ENCODE results near the gene ST6GALNAC6. TPM values are rescaled to one million over a fixed set of nuclear protein-coding genes. Genes with fewer than 3 reads are reported as not detected.

Gene ST6GALNAC6
- total RNA-seq, 1 donor = 53.2 TPM

DNA sequence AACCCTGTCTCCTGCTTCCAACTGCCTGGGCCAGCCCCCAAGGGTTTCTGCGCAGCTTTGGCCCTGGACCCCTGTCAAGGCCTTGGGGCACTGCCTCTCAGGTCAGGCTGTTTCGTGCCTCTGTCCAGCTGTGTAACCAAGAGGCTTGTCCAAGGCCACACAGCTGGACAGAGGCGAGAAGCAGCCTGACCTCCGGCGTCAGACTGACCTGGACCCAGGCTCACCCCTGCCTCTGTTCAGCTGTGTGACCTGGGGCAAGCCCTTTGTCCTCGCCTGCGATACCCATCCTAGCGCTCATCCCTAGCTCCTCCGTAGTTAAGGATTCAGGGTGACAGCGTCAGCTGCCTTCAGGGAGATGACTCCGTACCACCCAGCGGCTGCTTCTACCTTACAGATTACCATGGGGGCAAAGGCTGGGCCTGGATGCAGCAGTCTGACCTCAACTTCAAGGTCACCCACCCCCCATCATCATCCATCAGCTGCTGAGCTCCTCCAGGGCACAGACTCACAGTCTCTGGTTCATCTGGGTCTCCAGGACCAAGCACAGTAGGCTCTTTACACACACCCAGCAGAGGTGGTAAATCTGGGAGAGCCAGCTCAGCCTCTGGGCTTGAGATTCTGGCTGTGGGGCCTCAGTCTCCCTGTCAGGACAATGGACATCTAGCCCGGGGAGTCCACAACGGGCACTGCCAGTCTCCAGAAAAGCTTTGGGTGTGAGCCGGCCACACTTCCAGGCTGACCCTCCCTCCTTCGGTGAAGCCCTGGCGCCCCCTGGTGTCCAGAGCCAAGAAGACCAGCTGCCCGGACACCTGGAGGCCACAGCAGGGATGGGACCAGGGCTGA is 29.9 kb downstream of the ST6GALNAC6 start:
- Histone ChIP-seq H3K9me3 (ENCODE audit: low read depth, low read length) (no peaks in the 10 kb centered on the region), H3K4me2 (ENCODE audit: insufficient read depth, low read length) (no peak overlapping the region), H3K79me2 (ENCODE audit: insufficient read depth, low read length) (peaks cover 6% of the 10 kb centered on the region), H3K36me3 (ENCODE audit: insufficient read depth, low read length) (peaks cover 45% of the 10 kb centered on the region), H3K4me1 (ENCODE audit: insufficient read depth, low read length) (peaks cover 27% of the 10 kb centered on the region), H2AFZ (ENCODE audit: low read length) (no peak overlapping the region), H3K27me3 (ENCODE audit: insufficient read depth, low read length) (no peaks in the 10 kb centered on the region), H3K4me3 (ENCODE audit: insufficient read depth, low read length) (no peak overlapping the region), H3K27ac (ENCODE audit: low read depth, low read length) (no peak overlapping the region), H4K20me1 (ENCODE audit: insufficient read depth, low read length) (peaks cover 7% of the 10 kb centered on the region)
- peak; percentile 99 for DNase-seq (ENCODE audit: insufficient read length, low spot score, missing footprints)
- TF ChIP-seq, protein P1, sequence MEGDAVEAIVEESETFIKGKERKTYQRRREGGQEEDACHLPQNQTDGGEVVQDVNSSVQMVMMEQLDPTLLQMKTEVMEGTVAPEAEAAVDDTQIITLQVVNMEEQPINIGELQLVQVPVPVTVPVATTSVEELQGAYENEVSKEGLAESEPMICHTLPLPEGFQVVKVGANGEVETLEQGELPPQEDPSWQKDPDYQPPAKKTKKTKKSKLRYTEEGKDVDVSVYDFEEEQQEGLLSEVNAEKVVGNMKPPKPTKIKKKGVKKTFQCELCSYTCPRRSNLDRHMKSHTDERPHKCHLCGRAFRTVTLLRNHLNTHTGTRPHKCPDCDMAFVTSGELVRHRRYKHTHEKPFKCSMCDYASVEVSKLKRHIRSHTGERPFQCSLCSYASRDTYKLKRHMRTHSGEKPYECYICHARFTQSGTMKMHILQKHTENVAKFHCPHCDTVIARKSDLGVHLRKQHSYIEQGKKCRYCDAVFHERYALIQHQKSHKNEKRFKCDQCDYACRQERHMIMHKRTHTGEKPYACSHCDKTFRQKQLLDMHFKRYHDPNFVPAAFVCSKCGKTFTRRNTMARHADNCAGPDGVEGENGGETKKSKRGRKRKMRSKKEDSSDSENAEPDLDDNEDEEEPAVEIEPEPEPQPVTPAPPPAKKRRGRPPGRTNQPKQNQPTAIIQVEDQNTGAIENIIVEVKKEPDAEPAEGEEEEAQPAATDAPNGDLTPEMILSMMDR (IDR thresholded peaks at IDR 0.05; ENCODE audit: extremely low read depth, low read depth, low read length) = peak; percentile 84

DNA sequence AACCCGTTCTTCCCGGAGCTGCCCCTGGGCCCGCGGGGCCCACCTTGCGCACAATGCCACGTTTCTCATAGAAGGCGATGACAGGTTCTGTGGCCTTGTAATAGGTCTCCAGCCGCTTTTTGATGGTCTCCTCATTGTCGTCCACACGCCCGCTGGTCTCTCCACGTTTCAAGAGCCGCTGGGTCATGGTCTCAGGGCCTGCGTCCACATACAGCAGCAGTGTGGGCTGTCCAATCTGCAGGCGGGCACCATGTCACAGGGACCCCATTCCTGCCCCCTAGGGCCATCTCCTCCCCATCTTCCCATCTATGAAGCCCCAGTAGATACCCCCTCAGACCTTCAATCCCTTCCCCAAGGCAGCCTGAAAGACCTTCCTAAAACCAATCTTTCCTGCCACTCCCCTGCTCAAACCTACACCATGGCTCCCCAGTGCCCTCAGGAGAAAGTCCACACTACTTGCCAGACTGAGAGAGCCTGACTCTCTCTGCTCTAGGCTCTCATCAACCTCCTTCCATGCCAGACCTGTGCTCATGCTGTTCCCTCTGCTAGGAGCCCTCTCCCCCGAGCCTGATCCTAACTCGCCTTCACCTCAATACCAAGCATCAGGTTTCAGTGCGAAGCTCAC is 31.0 kb downstream of the ST6GALNAC6 start:
- H3K4me1 ChIP-seq (ENCODE audit: insufficient read depth, low read length) = peaks cover 16% of the 10 kb centered on the region
- H3K27me3 ChIP-seq (ENCODE audit: insufficient read depth, low read length) = no peaks in the 10 kb centered on the region
- H3K79me2 ChIP-seq (ENCODE audit: insufficient read depth, low read length) = no peaks in the 10 kb centered on the region
- TF ChIP-seq, protein P1 (IDR thresholded peaks at IDR 0.05; ENCODE audit: extremely low read depth, low read depth, low read length) = no peak
- no peak overlapping the region for H3K4me3 ChIP-seq (ENCODE audit: insufficient read depth, low read length)
- H3K9me3 ChIP-seq (ENCODE audit: low read depth, low read length) = no peaks in the 10 kb centered on the region
- no peak overlapping the region for H3K27ac ChIP-seq (ENCODE audit: low read depth, low read length)
- DNase-seq (ENCODE audit: insufficient read length, low spot score, missing footprints) = peak; percentile 79
- H4K20me1 ChIP-seq (ENCODE audit: insufficient read depth, low read length) = no peaks in the 10 kb centered on the region
- no peak overlapping the region for H3K4me2 ChIP-seq (ENCODE audit: insufficient read depth, low read length)
- H2AFZ ChIP-seq (ENCODE audit: low read length) = no peak overlapping the region
- H3K36me3 ChIP-seq (ENCODE audit: insufficient read depth, low read length) = peaks cover 45% of the 10 kb centered on the region

DNA sequence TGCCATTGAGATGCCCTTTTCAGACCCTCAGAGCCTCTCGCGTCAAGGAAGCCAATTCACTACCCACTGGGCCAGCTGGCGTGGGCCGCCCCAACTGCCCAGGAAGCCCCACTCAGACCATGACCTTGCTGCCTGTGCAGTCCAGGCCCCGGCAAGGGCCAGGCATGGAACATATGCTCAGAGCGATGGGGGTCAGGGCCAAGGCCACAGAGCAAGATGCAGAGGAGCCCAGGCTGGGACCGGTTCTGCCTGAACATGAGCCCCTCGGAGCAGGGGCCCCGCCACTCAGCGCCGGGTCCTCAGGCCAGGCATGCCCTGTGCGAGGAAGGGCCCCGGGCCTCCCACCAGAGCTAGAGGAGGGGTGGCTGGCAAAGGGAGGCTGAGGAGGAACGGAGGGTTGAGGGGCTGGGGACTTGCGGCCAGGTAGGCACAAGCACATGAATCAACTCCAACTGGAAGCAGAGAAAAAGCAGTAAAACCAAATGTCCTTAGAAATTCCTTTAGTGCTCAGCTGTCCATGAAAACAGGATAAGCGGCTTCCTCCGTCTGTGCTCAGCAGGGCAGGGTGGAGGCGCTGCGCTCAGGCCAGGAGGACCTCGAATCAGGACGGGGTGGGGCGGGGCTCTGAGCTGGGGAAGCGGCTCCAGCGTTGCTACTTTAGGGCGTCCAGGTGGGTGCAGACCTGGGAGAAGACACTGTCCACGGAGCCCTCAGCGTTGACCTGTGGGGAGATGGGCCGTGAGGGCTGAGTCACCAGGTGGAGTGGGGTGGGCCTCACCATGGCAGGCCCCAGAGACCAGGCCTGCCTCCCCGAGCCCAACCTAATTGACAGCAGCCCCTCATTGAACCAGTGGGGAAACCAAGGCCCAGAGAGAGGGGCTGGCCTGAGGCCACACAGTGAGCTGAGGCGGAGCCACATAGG is 31.8 kb downstream of the ST6GALNAC6 start:
- no peak overlapping the region for H3K27ac ChIP-seq (ENCODE audit: low read depth, low read length)
- no peak overlapping the region for H3K4me3 ChIP-seq (ENCODE audit: insufficient read depth, low read length)
- H2AFZ ChIP-seq (ENCODE audit: low read length) = no peak overlapping the region
- DNase-seq (ENCODE audit: insufficient read length, low spot score, missing footprints) = peak; percentile 55
- TF ChIP-seq, protein P1 (IDR thresholded peaks at IDR 0.05; ENCODE audit: extremely low read depth, low read depth, low read length) = no peak
- no peaks in the 10 kb centered on the region for H3K27me3 ChIP-seq (ENCODE audit: insufficient read depth, low read length)
- H3K9me3 ChIP-seq (ENCODE audit: low read depth, low read length) = no peaks in the 10 kb centered on the region
- H3K4me2 ChIP-seq (ENCODE audit: insufficient read depth, low read length) = no peak overlapping the region
- peaks cover 40% of the 10 kb centered on the region for H3K36me3 ChIP-seq (ENCODE audit: insufficient read depth, low read length)
- peaks cover 15% of the 10 kb centered on the region for H3K4me1 ChIP-seq (ENCODE audit: insufficient read depth, low read length)
- H4K20me1 ChIP-seq (ENCODE audit: insufficient read depth, low read length) = no peaks in the 10 kb centered on the region
- no peaks in the 10 kb centered on the region for H3K79me2 ChIP-seq (ENCODE audit: insufficient read depth, low read length)

Data from osteoblast (primary cell).